GM18526 (cell line): ENCODE data around the gene PRKACA.

ENCODE experiments used
- POLR2A ChIP-seq: IDR thresholded peaks from 3 replicates; pipeline ENCODE4 v1.6.1; 2011; ENCODE audit not compliant: insufficient read length; ENCODE audit errors: extremely low read depth

Gene PRKACA

DNA sequence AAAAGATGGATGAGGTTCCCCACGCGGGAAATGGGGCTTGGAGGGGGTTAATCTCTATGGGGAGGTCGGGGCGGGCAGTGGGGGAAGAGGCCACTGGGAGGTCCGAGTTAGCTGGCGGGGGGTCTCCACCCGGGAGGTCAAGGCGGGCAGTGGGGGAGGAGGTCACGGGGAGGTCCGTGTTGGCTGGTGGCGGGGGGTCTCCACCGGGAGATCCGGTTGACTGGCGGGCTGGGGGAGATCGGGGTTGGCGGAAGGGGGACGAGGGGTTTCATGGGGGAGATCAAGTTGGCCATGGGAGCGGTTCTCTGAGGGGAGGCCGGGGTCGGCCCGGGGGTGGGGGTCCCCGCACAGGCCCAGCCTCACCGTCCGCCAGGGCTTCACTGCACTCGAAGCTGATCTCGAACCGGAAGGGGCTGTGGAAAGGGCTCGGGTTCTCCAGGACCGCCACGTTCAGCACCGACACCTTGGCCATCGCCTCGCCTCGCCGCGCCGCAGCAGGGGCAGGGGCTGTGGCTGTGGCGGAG is 18.5 kb upstream of the PRKACA start:
- no peak for TF ChIP-seq POLR2A

DNA sequence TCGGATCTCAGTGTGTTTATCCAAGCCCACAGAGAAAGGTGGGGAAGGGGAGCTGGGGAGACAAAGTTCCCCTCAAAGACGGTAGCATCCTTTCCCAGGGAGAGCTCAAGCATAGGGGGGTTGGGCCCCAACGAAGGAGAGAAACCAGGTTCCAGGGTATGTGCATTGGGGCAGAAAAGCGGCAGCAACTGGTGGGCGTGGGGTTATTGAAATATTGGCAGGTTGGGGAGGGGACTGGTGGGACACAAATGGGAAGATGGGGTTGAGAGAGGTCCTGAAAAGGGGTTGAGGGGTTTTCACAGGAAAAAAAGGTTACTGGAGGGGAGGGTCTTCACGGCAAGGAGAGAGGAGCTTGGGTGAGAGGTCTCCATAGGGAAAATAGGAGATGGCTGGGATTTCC is 17.8 kb upstream of the PRKACA start:
- no peak for TF ChIP-seq POLR2A

DNA sequence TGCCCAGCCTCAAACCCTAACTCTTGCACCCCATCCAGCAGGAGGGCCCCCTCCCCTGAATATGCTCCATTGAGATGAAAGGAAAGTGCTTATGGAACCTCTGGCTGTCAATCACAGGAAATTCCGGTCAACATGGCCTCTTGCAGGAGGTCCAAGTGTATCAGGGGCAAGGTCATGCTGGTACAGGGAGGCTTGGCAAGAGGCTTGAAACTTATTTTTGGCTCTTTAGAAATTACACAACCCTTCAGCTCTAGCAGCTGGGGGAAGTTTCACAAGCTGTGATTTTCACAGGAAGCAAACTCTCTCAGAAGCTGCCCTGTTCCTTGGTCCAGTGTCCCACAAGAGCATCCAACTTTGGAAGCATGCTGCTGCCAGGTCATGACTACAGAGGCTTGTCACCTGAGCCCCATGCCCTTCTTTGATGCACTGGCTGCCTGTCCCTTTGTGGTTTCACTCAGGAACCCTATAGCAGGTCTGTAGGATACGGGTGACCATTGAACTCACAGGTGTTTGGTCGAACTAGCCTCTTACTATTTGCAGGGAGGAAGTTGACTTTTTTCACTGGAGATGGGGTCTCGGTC is 10.5 kb upstream of the PRKACA start:
- TF ChIP-seq POLR2A, result no peak

DNA sequence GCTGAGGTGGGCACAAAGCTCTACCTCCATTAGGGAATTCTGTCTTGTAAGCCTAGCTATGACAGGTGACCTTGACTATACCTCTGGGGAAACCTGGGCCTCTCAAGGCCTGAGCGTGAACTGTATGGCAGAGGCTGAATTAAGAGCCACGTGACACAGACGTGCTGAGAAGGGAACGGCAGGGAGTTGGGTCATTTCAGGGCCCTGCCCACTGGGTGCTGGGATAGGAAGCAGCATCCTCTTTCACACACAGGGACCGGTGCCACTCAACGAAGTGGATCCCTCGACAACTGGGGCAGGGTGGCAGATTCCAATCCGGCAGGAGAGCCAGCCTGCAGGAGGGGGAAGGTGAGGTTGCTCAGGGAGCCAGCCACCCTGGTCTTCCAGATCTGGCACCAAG is 9.6 kb upstream of the PRKACA start:
- TF ChIP-seq POLR2A, result no peak

DNA sequence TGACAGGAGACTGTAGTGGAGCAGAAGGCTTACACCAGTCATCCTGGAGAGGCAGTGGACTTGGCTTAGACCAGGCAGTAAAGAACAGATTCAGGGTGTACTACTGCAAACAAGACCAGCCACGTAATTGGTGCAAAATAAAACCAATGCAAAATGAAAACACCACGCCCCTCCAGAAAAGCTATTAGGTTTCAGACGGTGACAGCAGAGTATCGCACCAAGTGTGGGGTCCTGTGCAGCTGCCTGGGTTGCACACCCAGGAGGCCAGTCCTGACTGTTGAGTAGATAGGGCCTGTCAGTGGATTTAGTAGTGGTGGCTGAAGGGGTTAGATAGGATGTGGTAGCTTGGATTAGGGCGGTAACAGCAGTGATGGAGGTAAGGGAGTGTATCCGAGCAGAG is 5.4 kb upstream of the PRKACA start:
- TF ChIP-seq POLR2A, result no peak

DNA sequence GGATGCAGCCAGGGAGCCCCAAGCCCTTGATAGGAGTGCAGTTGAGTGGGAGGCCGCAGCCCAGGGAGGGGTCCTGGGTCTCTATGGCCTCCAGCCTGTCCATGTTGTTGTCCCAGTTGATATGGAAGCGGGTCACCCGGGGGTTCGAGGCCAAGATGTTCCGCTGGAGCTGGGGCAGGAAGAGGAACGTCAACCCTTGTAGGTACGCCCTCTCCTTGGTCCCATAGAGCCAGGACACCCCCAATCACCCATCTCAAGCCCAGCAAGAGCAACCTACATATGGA is 2.9 kb upstream of the PRKACA start:
- no peak for TF ChIP-seq POLR2A

DNA sequence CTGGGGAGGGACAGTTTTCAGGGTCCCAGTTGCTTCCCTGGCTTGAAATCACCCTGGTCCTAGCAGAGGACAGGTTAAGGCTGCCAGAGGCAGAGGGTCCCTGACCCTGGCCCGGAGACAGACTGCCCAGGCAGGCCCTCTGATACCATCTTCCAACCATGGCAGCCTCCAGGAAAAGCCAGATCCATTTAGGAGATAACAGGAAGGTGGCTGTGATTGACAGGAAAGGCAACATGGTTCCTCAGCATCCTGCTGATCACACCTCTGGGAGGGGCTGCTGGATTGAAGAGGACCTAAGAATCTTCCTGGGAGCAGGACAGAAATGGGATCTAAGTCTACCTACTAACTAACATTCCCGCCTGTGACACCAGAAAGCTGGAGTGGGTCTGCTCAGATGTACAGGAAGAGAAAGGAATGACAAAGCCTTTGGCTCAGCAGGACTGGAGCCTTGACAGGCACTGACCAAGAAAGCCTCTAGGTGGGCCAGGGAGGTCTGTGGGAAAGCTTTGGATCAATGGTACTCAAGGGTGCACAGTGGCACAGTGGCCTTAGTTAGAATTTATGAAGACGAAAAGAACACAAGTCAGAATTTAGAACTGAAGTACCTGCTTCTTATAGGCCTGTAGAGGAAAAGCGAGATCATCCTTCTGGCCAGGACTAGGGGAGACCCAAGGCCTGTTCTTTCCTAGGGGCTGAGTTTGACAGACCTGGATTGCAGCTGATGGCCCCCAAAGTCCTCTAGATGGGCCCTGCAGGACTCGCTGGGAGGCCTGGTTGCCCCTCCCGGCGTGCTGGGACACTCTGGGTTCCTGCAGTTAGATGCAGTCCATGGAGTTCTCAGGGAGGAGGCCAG is 2.3 kb upstream of the PRKACA start:
- no peak for TF ChIP-seq POLR2A

DNA sequence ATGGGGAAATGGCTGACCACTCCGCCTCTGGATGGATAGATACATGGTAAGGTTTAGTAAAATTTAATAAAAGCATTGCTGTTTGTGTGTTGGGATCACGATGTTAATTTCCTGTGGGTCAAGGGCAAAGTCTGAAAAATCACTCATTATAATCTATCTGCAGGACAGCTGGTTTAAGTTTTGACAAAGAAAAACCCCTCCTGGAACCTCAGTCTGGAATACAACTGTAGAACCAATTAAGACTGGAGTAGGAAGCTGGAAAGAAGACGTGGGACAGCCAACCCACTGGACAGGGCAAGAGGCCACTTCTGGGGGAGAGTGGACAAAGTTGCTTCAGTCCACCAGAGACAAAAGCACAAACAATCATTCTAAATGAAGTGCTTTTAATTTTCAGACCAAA is 1.6 kb upstream of the PRKACA start:
- no peak for TF ChIP-seq POLR2A

DNA sequence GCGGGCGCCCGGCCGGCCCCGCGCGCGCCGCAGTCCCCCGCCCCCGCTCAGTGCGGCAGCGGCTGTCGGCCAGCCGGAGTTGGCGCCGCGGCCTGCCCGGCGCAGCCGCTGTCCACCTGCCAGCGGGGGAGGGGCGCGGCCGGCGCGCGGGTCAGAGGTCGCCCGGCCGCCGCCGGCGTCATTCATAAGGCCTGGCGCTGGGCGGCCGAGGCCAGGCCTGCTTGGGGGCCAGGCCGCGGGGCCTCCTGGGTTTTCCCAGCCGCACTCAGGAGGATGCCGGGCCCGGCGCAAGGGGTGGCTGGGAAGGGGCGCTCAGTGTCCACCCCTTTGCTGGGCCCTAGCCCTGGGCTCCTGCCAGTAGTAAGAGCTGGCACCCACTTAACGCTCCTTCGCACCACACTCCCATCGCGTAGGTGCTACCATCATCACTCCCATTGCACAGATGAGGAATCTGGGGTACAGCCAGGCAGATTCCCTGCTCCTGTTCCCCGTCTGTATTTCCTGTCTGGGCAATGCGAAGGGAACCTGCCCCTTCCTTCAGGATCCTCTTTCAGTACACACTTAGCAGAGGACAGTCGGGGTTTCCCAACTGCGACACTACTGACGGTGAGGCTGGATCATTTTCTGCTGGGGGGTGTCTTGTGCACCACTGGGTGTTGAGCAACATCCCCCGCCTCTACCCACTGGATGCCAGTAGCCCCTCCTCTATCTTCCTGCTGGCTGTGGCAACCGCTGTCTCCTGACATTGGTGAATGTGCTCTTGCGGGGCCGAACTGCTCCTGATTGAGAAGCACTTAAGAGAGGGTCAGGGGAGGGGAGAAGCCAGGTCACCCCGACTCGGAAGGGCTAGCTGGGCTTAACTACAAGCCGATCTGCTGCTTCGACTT is 846 bp upstream of the PRKACA start:
- TF ChIP-seq POLR2A, result no peak

DNA sequence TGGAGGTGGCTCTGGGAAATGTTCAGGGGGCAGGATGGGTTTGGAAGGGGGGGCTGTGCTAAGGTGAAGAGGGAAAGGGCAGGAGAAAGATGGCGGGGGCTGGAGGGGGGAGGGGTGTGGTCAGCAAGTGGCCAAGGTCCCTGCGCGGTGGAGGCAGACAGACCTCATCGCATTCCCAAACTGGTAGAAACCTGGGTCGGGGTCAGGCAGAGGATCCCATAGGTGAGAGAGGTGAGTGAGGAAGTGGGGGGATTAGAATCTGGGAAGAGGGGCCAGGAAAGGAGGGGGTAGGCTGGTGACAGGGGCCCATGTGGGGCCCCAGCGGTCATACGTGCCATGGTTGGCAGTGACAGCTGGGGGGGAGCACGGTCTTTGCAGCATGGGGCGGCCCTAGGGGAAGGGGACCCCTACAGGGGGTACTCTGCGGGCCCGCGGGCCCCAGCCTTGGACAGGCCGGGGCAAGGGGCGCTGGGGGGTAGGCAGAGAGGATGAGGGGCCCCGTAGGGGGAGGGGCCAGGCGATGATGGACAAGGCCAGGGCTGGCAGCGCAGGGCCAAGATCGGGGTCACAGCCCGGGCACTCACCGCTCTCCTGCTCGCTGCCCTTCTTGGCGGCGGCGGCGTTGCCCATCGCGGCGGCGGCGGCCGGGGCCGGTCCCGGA is 514 bp downstream of the PRKACA start:
- TF ChIP-seq POLR2A, result no peak

DNA sequence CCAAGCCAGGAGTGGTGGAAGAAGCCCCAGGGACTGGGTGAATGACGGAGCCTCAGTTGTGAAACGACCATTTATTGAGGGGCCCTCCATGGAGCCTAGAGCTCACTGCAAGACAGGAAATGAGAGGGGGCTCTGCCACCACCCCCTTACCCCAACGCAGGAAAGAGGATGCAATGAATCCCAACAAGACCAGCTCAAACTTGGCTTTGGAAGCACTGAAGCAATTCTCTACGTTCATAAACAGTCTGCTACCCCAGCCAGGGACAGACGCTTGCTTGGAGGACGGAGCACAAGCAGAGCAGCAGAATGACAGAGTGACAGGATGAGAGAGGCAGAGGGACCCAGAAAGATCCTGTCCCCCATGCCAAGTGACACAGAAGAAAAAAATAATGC is 1.0 kb downstream of the PRKACA start:
- TF ChIP-seq POLR2A, result no peak

DNA sequence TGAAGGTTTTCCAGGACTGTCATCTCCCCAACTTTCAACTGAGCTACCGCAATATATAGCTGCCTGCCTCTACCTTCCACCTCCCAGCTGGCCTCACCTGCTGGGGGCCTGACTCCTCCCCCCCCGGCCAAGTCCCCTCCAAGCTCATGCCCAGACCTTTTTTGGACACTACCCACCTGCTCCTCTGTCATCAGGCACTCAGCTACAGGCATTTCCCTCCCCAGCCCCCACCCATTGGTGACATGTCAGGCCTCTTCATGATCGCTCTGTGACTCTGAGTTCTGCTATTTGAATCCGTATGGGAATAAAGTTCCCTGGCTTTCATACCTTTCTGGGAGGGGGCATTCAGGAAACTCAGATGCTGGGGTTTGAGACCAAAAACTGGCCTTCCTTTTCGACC is 1.8 kb downstream of the PRKACA start:
- TF ChIP-seq POLR2A, result no peak

DNA sequence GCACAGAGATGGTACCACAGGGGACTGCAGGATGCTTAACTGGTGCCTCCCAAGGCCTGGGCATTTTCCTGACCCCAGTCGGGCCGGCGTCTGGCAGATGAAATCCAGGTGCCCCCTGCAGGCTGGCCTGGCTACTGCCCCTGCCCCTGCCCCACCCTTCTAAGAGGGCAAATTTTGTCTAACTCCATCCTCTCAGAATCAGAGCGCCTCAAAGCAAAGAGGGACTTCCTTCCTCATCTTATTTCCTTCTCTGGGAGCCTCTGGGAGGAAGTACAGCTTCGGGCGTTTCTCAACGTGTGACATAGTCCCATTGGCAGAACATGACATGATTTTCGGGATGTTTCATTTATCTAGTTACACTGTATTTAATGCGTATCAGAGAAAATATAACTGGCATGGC is 2.7 kb downstream of the PRKACA start:
- TF ChIP-seq POLR2A, result no peak

DNA sequence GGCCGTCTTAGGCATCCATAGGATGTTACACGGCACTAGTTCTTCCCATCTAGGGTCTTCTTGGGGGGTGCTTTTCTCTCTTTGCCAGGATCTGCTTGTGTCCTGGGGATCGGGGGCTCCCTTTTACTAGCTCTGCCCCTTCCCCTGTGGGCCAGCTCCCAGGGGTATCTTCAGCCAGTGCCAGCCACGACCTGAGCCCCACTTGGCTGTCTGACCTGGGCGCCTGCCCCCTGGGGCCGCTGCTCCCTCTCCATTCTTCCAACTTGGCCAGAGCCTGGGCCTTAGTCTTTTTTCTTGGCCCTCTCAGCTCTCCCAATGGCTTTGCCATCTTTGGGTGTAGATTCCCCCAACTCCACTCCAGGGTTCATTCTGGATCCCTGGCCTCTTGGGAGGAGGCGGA is 3.1 kb downstream of the PRKACA start:
- TF ChIP-seq POLR2A, result no peak

DNA sequence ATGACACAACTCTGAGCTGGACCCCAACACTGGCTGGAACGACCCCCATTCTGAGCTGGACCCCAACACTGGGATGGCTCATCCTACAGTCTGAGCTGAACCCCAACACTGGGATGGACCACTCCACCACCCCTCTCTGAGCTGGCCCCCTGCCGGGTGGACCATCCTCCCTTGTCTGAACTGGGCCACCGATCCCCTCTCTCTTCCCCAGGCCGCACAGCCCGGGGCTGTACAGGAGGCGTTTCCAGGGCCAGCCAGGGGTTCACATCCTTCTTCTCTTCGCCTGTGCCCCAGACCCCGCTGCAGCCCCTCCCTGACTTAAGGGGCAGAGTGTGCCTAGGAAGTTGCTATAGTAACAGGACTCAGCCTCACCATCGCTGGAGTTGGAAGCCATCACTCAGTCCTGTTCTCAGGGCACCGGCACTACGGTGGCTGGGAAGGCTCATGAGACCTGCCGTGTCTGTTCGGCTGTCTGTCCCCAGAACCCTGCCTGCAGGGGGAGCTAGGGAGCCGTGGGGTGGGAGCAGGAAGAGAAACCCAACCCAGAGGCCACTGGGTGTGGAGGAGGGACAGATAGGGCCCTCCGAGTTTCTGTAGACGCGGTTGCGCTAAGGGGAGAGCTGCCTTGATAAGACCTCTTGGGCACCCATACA is 3.7 kb downstream of the PRKACA start:
- no peak for TF ChIP-seq POLR2A

DNA sequence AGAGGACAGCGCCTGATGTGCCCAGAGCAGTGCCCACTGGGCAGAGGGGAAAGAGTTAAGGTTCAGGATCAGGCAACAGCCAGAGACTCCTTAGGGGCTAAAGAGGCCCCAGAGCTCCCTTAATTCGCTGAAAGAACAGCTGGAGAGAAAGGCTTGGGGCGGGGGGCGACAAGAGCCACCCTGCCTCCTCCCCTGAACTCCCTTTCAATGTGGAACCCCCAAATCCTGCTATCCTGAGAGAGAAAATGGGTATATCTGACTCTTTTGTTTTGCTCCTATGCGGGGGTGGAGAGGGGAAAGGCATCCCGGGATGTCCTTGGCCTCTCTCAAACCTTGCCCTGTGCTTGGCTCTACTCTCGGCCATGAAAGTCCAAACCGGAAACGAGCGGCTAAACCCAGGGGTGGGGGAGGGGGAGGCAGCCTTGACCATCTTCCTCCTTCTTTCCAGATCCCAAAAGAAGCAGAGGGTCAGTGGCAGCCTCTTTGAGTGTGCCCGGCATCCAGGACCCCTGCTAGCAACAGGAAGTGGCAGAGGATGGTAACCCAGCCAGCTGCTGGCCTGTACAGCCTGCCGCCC is 4.7 kb downstream of the PRKACA start:
- TF ChIP-seq POLR2A, result no peak
